Measurements from ENCODE around the gene CXCL12.

CXCL12 gene

GRCh38 chr10:44395396-44395795 is 10.5 kb upstream of the CXCL12 start:
- no peak overlapping the region for H3K4me3 ChIP-seq (ENCODE audit: low read length)
- no peak for TF ChIP-seq ZNF274 (IDR thresholded peaks at IDR 0.05; ENCODE audit: low read depth, low read length)

- no peak for TF ChIP-seq ZNF274 (IDR thresholded peaks at IDR 0.05; ENCODE audit: low read depth, low read length)
- H3K4me3 ChIP-seq (ENCODE audit: low read length) = no peak overlapping the region
Measured at GRCh38 chr10:44394696-44395381, 9.9 kb upstream of the CXCL12 start.

DNA sequence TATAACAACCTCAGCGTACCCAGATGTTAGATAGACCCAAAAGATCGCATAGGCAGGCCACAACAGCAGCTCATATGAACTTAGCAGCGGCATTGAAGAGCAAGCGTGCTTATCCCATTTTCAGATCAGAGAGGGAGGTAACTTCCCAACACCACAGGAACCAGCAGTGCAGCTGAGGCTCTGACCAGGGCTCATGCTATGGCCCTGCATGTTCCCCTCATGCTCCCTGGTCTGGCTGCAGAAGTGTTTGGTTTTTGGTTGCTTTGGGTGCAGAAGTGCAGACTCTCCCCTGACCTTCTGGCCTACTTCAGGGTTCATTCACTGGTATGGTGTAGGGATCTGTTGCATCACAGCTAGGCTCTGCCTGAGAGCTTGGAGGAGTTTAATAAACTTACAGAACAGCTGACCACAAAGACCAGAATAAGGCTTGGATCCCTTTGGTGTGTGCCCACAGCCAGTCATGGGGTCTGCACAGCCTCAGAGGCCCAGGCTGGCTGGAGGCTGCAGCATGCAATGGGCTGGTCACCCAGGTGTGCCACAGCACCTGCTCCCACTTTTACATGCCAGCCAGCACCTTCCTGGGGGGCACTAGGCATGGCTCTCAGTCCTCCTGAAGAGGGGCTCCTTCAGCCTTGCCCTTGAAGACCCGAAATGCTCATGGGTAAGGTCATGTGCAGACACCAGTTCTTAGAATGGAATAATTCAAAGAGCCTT is 9.1 kb upstream of the CXCL12 start:
- no peak overlapping the region for H3K4me3 ChIP-seq (ENCODE audit: low read length)
- no peak for TF ChIP-seq ZNF274 (IDR thresholded peaks at IDR 0.05; ENCODE audit: low read depth, low read length)

GRCh38 chr10:44393051-44393630 is 8.2 kb upstream of the CXCL12 start:
- H3K4me3 ChIP-seq (ENCODE audit: low read length) = no peak overlapping the region
- no peak for TF ChIP-seq ZNF274 (IDR thresholded peaks at IDR 0.05; ENCODE audit: low read depth, low read length)

GRCh38 chr10:44392420-44392819 is 7.5 kb upstream of the CXCL12 start:
- TF ChIP-seq ZNF274 (IDR thresholded peaks at IDR 0.05; ENCODE audit: low read depth, low read length) = no peak

GRCh38 chr10:44391981-44392380 is 7.1 kb upstream of the CXCL12 start:
- H3K4me3 ChIP-seq (ENCODE audit: low read length) = no peak overlapping the region
- no peak for TF ChIP-seq ZNF274 (IDR thresholded peaks at IDR 0.05; ENCODE audit: low read depth, low read length)

More at GRCh38 chr10:44392420-44392819, 7.5 kb upstream of the CXCL12 start:
- H3K4me3 ChIP-seq (ENCODE audit: low read length) = no peak overlapping the region

DNA sequence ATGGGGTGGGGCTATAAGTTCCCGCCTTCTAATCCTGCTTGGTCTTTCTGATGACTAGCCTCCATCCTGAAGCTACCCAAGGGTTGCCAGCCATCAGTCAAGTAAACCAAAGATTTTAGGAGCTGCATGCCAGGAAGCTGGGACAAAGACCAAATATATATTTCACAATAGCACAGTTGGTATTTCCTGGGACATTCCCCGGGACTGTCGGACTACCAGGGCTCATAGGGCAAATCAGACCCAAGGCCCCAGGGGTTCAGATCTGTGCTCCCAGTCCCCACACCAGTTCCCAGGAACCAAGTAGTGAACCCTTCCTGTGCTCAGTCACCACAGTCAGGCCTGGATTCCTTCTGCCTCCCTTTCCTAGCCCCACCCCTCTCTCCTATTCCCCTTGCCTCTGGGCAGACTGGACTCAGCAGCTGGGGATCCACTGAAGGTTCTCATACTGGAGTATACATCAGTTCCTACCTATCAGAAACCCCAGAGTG is 5.7 kb upstream of the CXCL12 start:
- TF ChIP-seq ZNF274 (IDR thresholded peaks at IDR 0.05; ENCODE audit: low read depth, low read length) = no peak
- H3K4me3 ChIP-seq (ENCODE audit: low read length) = no peak overlapping the region

DNA sequence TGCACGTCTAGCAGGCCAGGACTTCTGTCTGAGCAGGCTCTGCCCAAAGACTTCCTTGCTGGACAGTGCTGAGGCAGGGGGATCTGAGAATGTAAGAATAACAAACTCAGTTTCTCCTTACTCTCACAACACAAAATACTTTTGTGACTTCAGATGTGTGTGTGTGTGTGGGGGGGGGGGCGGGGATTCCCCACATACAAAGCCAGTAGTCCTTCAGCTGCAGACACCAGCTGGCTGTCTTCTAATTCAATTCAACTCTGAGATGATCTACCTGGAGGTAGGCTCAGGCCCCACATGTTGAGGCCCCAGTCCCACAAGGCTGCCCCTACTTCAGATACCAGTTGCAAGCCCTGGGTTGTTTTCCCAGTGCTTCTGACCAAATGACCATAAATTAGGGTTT is 4.7 kb upstream of the CXCL12 start:
- no peak for TF ChIP-seq ZNF274 (IDR thresholded peaks at IDR 0.05; ENCODE audit: low read depth, low read length)
- no peak overlapping the region for H3K4me3 ChIP-seq (ENCODE audit: low read length)

GRCh38 chr10:44389150-44389549 is 4.3 kb upstream of the CXCL12 start:
- TF ChIP-seq ZNF274 (IDR thresholded peaks at IDR 0.05; ENCODE audit: low read depth, low read length) = no peak
- no peak overlapping the region for H3K4me3 ChIP-seq (ENCODE audit: low read length)

DNA sequence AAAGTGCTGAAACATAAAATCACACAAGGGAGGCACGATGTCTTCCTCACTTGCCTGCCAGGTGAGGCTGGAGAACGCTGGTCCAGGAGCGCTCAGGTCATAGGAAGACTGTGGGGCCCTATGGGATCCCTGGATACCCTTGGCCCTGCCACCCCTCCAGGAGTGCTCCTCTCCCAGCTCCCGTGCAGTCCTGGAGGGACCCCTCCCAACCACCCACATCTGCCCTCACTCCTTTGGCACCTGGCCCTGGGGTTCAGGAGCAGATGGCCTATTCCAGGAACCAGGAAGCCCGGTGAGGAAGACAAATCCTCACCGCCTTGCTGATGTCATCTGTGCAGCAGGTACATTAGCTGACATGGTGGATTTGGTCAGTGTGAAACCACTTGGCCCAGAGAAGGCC is 3.7 kb upstream of the CXCL12 start:
- H3K4me3 ChIP-seq (ENCODE audit: low read length) = no peak overlapping the region
- no peak for TF ChIP-seq ZNF274 (IDR thresholded peaks at IDR 0.05; ENCODE audit: low read depth, low read length)

DNA sequence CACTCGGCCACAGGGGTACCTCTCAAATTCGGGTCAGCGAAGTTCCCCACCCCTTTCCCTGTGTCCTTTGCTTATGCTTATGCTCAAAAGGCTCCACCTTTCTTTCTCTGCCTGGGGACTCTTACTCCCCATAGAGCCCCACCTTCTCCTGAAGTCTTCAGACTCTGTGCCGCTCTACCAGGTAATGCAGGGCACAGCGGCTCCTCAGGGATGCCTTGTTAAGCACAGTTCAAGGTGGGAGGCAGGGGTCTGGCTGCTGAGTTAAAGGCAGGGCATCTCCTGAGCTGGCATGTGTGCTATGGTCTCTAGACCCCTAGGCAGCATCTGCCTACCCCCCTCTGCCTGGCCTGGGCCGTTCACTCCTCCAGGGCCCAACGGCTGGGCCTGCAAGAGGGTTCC is 3.0 kb upstream of the CXCL12 start:
- H3K4me3 ChIP-seq (ENCODE audit: low read length) = no peak overlapping the region
- TF ChIP-seq ZNF274 (IDR thresholded peaks at IDR 0.05; ENCODE audit: low read depth, low read length) = no peak

- no peak for TF ChIP-seq ZNF274 (IDR thresholded peaks at IDR 0.05; ENCODE audit: low read depth, low read length)
- H3K4me3 ChIP-seq (ENCODE audit: low read length) = no peak overlapping the region
Measured at GRCh38 chr10:44386546-44387052, 1.7 kb upstream of the CXCL12 start.

DNA sequence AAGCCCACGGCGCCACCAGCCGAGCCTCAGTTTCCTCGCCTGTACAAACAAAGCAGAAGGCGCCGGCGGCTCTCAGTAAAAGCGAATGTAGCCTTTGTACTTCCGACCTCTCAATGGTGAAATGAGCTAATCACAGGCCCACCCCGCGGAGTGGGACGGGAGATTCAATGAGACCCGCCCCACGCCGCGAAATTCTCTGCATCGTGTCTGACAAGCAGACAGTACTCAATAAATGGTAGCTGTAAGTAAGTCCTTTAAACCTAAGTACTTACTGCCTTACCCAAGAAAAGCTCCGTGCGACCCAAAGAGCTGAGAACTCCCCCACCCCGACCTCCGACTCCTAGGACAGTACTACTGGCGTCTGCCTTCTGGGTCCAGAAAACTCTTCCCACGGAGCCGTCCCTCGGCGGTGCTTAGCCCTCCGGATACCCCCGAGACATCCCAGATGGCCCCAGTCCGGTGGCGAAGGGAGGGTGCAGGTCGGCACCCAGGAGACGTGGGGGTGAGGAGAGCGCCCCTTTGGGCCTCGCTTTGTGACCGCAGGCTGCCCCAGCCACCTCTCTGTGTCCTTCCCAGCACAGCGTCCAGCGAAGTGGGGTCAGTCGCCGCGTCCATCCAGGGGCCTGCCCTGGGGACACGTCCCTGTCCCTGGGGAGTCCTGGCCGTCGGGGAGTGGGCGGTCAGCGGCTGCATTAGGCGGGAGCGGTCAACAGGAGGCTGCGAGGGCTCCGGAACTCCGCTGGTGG is 972 bp upstream of the CXCL12 start:
- TF ChIP-seq ZNF274 (IDR thresholded peaks at IDR 0.05; ENCODE audit: low read depth, low read length) = no peak
- no peak overlapping the region for H3K4me3 ChIP-seq (ENCODE audit: low read length)

GRCh38 chr10:44384601-44385025 is 284 bp downstream of the CXCL12 start:
- no peak overlapping the region for H3K4me3 ChIP-seq (ENCODE audit: low read length)
- TF ChIP-seq ZNF274 (IDR thresholded peaks at IDR 0.05; ENCODE audit: low read depth, low read length) = no peak

All from GM08714 (cell line).